Activated CD8-positive, alpha-beta memory T cell treated with anti-CD3 and anti-CD28 coated beads for 1 hour (primary cell): ENCODE data around the gene ARNT2.
"Not testable (repeated sequence)": the region's sequence is repeated elsewhere in the genome, so short reads cannot be mapped to it uniquely, and the experiment has no call there.

Source experiments
- DNase-seq, 2 donors: peaks; one replicate each; pipeline ENCODE4 v3.0.0-alpha.2; 2020; ENCODE audit warnings: low read depth in 1 of 2; ENCODE audit errors: extremely low read depth in 1 of 2

ARNT2 gene

GRCh38 chr15:80640531-80641121 is 236.4 kb downstream of the ARNT2 start:
- no peak for DNase-seq

DNA sequence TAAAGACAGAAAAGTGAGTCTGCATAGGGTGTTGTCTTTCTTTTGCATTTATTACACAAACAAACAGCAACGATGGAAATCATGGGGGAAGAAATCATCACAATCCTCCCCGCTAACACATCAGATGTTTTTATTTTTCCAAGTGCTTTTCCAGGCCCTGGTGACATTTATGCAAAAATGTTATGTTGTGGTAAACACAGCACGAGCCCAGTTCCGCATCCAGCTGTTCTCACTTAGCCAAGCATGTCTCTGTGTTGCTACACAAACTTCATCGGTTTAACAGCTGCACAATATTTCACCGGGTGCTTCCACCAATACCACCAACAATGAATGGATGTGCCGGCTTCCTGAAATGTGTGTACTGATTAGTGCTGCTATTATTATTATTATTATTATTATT is 237.2 kb downstream of the ARNT2 start:
- no peak for DNase-seq

GRCh38 chr15:80643431-80643951 is 239.3 kb downstream of the ARNT2 start:
- DNase-seq: no peak

- DNase-seq: no peak
Measured at GRCh38 chr15:80645494-80646065, 241.4 kb downstream of the ARNT2 start.

DNA sequence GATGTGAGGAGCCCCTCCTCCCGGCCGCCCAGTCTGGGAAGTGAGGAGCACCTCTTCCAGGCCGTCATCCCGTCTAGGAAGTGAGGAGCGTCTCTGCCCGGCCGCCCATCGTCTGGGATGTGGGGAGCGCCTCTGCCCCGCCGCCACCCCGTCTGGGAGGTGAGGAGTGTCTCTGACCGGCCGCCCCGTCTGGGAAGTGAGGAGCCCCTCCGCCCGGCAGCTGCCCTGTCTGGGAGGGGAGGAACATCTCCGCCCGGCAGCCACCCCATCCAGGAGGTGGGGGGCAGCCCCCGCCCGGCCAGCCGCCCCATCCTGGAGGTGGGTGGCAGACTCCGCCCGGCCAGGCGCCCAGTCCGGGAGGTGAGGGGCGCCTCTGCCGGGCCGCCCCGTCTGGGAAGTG is 243.2 kb downstream of the ARNT2 start:
- DNase-seq: not testable (repeated sequence)
